ENCODE measurements around the gene PPP1R12B. TPM values are rescaled to one million over a fixed set of nuclear protein-coding genes. Genes with fewer than 3 reads are reported as not detected.
"Not testable (repeated sequence)": the region's sequence is repeated elsewhere in the genome, so short reads cannot be mapped to it uniquely, and the experiment has no call there.

PPP1R12B gene
- total and polyA plus RNA-seq, 4 donors, result 6.0 to 122 (median 22.0) TPM

- ATAC-seq (ENCODE audit: insufficient read depth, low FRiP score) (no peak), DNase-seq (no peak)
Measured at GRCh38 chr1:202613571-202613970, 265.1 kb downstream of the PPP1R12B start.

GRCh38 chr1:202614363-202615207 lies 266.1 kb downstream of the PPP1R12B start:
- not testable (repeated sequence) for H3K36me3 ChIP-seq (ENCODE audit: control insufficient read depth in 4 of 4, insufficient read depth in 4 of 4, low read length in 4 of 4); H3K27me3 ChIP-seq (ENCODE audit: control insufficient read depth in 3 of 3, insufficient read depth in 3 of 3, low read length in 2 of 3); H3K9ac ChIP-seq (ENCODE audit: insufficient read depth in 1 of 2, low read length in 2 of 2); ATAC-seq (ENCODE audit: insufficient read depth, low FRiP score); H3K9me3 ChIP-seq (ENCODE audit: control insufficient read depth in 4 of 4, insufficient read depth in 3 of 4, low read length in 3 of 4); H3K4me3 ChIP-seq
- Histone ChIP-seq H3K27ac (ENCODE audit: low read depth in 1 of 2, low read length in 1 of 2) (peak overlapping the region in 1 of 2 donors; percentile 33), H3K4me1 (ENCODE audit: control insufficient read depth in 5 of 5, insufficient read depth in 5 of 5, low read length in 5 of 5) (peaks cover 6 to 38% (median 13%) of the 10 kb centered on the region in 5 donors)
- DNase-seq, result peak; percentile 37 to 60 (median 55)
- 70 to 78% methylated on average over 11 of the region's 11 CpGs for WGBS, 2 donors

More at GRCh38 chr1:202613571-202613970, 265.1 kb downstream of the PPP1R12B start:
- no peaks in the 10 kb centered on the region for H3K36me3 ChIP-seq (ENCODE audit: control insufficient read depth in 4 of 4, insufficient read depth in 4 of 4, low read length in 4 of 4)
- TF ChIP-seq CTCF (IDR thresholded peaks at IDR 0.05; ENCODE audit: control extremely low read depth, extremely low read depth), result no peak
- H3K9me3 ChIP-seq (ENCODE audit: control insufficient read depth in 4 of 4, insufficient read depth in 3 of 4, low read length in 3 of 4), result no peaks in the 10 kb centered on the region
- 96 to 98% methylated on average over 4 of the region's 4 CpGs for WGBS, 2 donors
- H3K4me3 ChIP-seq, result no peak overlapping the region
- no peak overlapping the region for H3K27ac ChIP-seq (ENCODE audit: low read depth in 1 of 2, low read length in 1 of 2)
- no peak overlapping the region for H3K9ac ChIP-seq (ENCODE audit: insufficient read depth in 1 of 2, low read length in 2 of 2)
- no peaks in the 10 kb centered on the region for H3K27me3 ChIP-seq (ENCODE audit: control insufficient read depth in 3 of 3, insufficient read depth in 3 of 3, low read length in 2 of 3)
- peaks cover 6 to 31% (median 12%) of the 10 kb centered on the region in 5 donors for H3K4me1 ChIP-seq (ENCODE audit: control insufficient read depth in 5 of 5, insufficient read depth in 5 of 5, low read length in 5 of 5)

GRCh38 chr1:202615208-202615500 lies 266.7 kb downstream of the PPP1R12B start:
- not testable (repeated sequence) for ATAC-seq (ENCODE audit: insufficient read depth, low FRiP score); H3K36me3 ChIP-seq (ENCODE audit: control insufficient read depth in 4 of 4, insufficient read depth in 4 of 4, low read length in 4 of 4); H3K4me3 ChIP-seq; H3K9me3 ChIP-seq (ENCODE audit: control insufficient read depth in 4 of 4, insufficient read depth in 3 of 4, low read length in 3 of 4); DNase-seq; H3K27me3 ChIP-seq (ENCODE audit: control insufficient read depth in 3 of 3, insufficient read depth in 3 of 3, low read length in 2 of 3); H3K9ac ChIP-seq (ENCODE audit: insufficient read depth in 1 of 2, low read length in 2 of 2)
- H3K4me1 ChIP-seq (ENCODE audit: control insufficient read depth in 5 of 5, insufficient read depth in 5 of 5, low read length in 5 of 5), result peaks cover 6 to 38% (median 13%) of the 10 kb centered on the region in 5 donors
- H3K27ac ChIP-seq (ENCODE audit: low read depth in 1 of 2, low read length in 1 of 2), result peak overlapping the region; percentile 21 to 33
- 67 to 75% methylated on average over 1 of the region's 1 CpG for WGBS, 2 donors

GRCh38 chr1:202615501-202616354 lies 267.2 kb downstream of the PPP1R12B start:
- Histone ChIP-seq H3K27me3 (ENCODE audit: control insufficient read depth in 3 of 3, insufficient read depth in 3 of 3, low read length in 2 of 3) (no peaks in the 10 kb centered on the region), H3K36me3 (ENCODE audit: control insufficient read depth in 4 of 4, insufficient read depth in 4 of 4, low read length in 4 of 4) (no peaks in the 10 kb centered on the region), H3K27ac (ENCODE audit: low read depth in 1 of 2, low read length in 1 of 2) (peak overlapping the region; percentile 4 to 21), H3K9me3 (ENCODE audit: control insufficient read depth in 4 of 4, insufficient read depth in 3 of 4, low read length in 3 of 4) (no peaks in the 10 kb centered on the region), H3K4me1 (ENCODE audit: control insufficient read depth in 5 of 5, insufficient read depth in 5 of 5, low read length in 5 of 5) (peaks cover 6 to 38% (median 13%) of the 10 kb centered on the region in 5 donors), H3K9ac (ENCODE audit: insufficient read depth in 1 of 2, low read length in 2 of 2) (no peak overlapping the region), H3K4me3 (no peak overlapping the region)
- 16 to 27% methylated on average over 11 of the region's 11 CpGs for WGBS, 2 donors
- DNase-seq (peak; percentile 52 to 67 (median 55)), ATAC-seq (ENCODE audit: insufficient read depth, low FRiP score) (peak; percentile 45)
- TF ChIP-seq CTCF (IDR thresholded peaks at IDR 0.05; ENCODE audit: control extremely low read depth, extremely low read depth), result no peak
